ENCODE data around the gene HK3. TPM values are rescaled to one million over a fixed set of nuclear protein-coding genes. Genes with fewer than 3 reads are reported as not detected.

The HK3 gene
- total RNA-seq, 1 experiment from 2014 or later = not detected

DNA sequence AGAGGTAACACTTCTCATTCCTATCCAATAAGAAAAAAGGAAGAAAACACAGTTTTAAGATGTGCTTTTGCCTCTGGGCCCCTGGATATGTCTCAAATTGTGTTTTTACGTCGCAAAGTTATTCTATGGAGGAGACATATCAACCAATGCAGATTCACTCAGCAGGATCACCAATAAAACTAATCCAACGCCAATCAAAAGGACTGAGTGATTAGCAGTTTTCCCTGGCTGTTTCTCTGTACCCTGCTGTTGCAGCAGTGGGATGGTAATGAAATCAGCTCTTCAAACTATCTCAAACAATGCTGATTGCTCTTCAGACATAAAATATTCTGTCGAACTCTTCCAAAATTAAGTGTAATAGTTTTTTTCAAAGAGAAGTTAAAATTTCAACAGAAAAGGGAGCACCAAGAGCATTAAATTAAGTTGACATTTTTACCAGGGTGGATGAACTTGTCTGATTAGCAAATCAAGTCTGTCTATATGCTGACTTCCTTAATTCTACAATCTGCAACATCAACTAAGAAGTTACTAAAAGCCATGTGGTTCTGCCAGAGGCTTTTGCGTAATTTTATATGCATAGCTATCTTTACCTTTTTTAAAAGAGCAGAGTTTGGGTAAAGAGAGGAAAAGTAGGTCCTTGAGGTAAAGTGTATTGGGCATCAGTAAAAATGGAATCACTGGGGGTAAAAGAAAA, 9.7 kb upstream of the HK3 start:
- DNase-seq (ENCODE audit: low read depth, low spot score) = no peak
- in situ Hi-C loops (cut with HindIII; ENCODE audit: low pct_unique_long_range_greater_than_20kb, low sequenced_read_pairs) = no loop called here

DNA sequence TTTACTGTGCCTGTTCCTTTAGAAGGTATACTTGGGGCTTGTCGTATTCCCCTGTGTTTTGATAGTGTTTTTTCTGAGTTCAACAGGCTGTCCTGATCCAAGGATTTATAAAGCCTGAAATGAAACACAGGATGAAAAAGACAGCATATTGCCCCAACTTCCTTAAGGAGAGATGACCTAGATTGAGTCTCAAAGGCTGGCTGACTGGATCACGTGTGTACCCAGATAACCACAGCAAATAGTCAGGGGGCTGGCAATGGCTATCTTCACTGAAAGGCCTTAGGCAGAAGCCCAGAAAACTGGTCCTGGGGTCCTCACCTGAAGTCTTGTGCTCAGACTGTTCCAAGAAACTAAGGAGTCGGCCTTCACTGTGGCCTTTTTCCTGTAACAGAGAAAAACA, 7.7 kb upstream of the HK3 start:
- in situ Hi-C loops (cut with HindIII; ENCODE audit: low pct_unique_long_range_greater_than_20kb, low sequenced_read_pairs) = no loop called here
- no peak for DNase-seq (ENCODE audit: low read depth, low spot score)

DNA sequence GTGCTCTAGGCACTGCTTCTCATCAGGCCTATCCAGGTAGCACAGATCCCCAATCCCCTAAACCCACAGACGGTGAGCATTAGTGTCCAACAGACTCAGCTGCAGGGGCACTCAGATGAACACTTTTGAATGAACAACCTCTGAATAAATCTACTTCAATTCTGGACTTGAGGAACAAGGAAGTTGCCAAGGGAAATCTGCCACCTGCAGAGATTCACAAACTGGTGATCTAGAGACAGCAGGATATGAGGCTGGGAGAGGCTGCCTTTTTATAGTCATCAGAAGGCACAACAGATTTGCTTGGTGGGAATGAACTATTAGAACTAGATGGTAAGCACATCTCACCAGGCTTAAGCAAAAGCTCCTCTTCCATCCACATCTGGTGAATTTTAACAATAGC, 7.0 kb upstream of the HK3 start:
- DNase-seq (ENCODE audit: low read depth, low spot score) = no peak
- in situ Hi-C loops (cut with HindIII; ENCODE audit: low pct_unique_long_range_greater_than_20kb, low sequenced_read_pairs) = no loop called here

DNA sequence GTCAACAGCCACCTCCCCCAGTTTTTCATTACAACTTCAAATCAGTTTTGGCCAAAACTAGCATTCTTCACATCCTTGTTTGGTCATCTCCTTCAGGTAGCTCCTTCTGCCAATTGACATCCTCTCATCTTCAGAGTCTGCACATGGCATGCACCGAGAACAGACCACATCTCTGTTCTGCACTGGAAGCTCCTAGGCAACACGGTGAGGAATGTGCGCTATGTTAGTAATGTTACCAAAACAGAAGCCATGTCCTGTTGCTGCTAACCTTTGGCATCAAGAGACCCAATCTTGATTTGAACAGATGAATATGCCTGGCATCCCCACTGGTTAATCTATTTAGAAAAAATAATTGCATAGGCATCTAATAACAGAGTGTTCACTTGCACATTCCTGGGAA, 5.1 kb upstream of the HK3 start:
- in situ Hi-C loops (cut with HindIII; ENCODE audit: low pct_unique_long_range_greater_than_20kb, low sequenced_read_pairs) = no loop called here
- DNase-seq (ENCODE audit: low read depth, low spot score) = no peak

DNA sequence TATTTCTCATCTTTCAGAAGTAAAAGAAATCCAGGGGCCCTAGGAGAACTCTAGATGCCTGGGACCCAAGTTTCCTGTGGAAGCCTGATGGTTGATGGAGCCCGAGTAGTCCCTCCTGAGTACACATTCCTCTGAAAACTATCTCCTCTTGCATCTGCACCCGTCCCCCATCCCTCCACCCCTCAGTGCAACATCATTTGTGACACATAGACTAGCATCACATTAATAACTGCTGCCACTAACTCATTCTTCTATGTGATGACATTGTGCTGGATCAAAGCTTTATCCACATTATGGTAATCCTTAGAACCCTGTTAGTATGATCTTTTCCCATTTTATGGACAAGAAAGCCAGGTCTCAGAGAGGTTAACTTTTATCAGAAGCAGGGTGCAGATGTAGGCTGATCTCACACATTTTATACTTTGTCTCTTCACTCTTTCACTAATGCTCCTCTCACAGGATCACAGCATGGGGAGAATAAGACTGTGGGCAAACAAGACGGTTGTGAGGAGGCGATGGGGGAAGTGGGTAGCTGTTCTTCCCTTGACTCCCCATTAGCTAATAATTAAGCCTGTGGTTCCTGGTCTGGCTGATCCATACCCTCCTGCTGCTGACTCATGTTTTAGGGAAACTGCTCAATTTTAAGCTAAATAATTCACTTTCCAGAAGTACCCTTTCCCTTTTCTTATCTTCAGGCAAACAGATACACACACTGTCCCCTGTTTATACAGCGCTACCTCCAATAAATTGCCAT, 3.9 kb upstream of the HK3 start:
- DNase-seq (ENCODE audit: low read depth, low spot score) = no peak
- in situ Hi-C loops (cut with HindIII; ENCODE audit: low pct_unique_long_range_greater_than_20kb, low sequenced_read_pairs) = no loop called here

DNA sequence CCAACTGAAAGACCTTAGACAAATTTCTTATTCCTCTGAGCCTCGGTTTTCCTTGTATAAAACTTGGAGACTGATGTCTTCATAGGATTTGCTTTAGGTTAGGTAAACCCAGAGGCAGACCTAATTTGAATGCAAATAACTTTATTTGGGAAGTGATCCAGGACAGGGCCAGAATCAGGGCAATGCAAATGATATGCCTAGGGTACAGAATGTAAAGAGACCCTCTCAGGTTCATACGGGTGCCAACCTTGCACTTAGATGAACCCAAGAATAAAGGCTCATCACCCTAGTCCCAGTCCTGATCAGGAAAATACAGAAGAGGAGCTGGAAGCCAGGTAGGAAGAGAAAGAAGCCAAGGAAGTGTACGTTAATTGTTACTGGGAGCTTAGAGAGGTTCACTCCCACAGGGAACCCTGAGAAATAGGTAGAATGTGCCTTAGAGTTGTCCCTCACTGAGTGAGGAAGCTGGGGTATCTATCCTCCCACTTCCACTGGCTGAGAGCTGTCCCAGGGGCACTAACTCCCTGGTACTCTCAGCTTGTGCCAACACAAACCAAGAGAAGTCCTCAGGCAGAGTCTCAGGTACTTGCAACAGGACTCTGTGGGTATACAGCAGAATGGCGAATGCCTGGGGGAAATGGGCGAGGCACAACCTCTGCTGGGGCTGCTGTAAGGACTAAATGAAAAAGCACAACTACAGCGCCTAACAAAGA, 3.1 kb upstream of the HK3 start:
- no peak for DNase-seq (ENCODE audit: low read depth, low spot score)
- in situ Hi-C loops (cut with HindIII; ENCODE audit: low pct_unique_long_range_greater_than_20kb, low sequenced_read_pairs) = no loop called here

DNA sequence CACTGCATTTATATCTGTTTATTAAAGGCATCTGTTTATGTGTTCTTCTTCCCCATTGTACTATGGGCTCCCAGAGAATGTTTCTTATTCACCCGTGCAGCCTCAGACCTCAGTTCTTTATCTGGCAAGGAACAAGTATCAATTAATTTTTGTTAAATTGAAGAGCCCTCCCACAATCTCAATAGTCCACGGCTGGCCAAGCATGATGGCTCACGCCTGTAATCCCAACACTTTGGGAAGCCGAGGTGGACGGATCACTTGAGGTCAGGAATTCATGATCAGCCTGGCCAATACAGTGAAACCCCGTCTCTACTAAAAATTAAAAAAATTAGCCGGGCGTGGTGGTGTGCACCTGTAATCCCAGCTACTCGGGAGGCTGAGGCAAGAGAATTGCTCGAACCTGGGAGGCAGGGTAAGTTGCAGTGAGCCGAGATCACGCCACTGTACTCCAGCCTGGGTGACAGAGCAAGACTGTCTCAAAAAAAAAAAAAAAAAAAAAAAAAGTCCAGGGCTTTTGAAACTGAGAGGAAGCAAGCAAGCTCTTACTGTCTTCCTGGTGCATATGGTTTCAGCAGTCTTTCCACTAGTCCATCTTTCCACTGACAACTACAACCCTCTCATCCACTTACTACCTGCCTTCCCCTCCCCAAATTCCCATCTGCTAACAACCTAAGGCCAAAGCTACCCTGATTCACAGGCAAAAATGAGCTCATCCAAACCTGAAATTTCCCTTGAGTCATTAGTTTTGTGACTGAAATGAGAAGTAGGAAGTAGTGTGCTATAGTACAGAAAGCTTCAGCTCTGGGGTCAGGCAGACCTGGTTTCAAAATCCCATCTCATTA, 2.3 kb upstream of the HK3 start:
- DNase-seq (ENCODE audit: low read depth, low spot score) = no peak
- in situ Hi-C loops (cut with HindIII; ENCODE audit: low pct_unique_long_range_greater_than_20kb, low sequenced_read_pairs) = no loop called here

DNA sequence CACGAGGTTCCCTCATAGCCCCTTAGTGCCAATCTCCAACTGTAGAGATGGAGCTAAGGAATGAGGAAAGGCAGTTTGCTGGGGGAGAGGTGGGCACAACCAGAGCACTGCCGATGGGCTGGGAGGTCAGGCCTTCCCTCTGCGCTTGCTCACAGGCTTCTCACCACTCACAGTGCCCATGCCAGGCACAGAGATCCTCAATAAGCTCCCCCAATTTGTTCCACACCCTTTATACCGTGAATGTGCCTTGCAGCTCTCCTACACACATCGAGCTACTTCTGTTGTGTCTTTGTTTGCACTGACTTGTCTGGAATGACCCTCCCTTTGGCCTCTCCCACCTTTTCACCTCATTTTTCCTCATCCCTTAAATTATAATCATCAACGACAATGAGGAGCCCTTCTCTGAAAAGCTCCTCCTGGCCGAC, 1.6 kb upstream of the HK3 start:
- no peak for DNase-seq (ENCODE audit: low read depth, low spot score)
- in situ Hi-C loops (cut with HindIII; ENCODE audit: low pct_unique_long_range_greater_than_20kb, low sequenced_read_pairs) = no loop called here

DNA sequence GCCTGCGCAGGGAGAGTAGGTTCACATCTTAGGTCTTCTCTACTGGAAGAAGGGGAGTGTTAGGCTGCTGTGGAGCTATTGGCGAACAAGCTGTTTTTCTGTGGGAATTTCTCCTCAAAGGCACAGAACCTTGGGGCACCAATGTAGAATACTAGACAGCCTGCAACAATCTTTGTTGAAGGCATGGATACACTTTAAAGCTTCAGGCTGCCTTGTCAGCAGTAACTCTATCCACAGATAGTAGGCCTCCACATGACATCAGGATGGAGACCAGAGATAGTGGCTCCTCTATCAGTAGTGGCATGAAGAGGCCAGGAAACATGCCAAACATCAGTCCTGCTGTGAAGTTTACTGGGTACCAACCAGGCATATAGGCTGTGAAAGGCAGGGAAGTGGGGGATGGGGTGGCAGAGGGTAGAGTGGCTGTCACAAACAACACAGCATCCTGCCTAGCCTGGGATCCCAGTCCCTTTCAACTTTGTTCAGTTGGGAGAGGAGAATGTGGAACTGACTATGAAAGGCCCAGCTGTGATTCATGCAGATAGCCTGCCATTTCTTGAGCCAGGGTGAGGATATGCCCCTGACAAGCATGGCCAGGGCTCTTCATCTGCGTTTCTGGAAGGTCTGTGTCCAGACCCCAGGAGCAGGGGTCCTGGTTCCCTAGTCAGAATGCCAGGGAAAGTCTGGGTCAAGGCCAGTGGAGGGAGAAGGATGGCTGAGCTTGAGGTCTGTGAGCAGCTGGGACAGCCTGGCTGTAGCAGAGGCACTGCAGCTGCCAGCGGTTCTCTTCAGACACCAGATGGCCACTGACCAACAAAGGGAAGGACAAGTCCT, 1.0 kb upstream of the HK3 start:
- in situ Hi-C loops (cut with HindIII; ENCODE audit: low pct_unique_long_range_greater_than_20kb, low sequenced_read_pairs) = no loop called here
- DNase-seq (ENCODE audit: low read depth, low spot score) = no peak

DNA sequence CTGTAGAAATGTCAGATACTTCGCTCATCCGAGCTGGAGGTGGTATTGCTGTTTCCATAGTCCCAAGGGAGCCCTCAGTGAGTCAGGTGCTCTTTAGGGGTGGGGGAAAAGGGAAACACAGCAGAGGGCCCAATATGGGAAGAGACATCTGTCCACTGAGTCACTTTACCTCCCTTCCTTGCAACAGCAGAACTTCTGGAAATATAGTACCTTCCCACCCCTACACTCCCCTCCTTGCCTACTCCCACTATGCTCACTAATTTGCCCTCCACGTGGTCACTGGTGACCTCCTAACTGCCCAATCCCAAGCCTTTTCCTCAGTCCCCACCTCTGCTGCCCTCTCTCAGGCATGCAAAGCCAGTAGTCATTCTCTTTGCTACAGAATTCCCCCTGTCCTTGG, 1.9 kb downstream of the HK3 start:
- in situ Hi-C loops (cut with HindIII; ENCODE audit: low pct_unique_long_range_greater_than_20kb, low sequenced_read_pairs) = no loop called here
- DNase-seq (ENCODE audit: low read depth, low spot score) = no peak

DNA sequence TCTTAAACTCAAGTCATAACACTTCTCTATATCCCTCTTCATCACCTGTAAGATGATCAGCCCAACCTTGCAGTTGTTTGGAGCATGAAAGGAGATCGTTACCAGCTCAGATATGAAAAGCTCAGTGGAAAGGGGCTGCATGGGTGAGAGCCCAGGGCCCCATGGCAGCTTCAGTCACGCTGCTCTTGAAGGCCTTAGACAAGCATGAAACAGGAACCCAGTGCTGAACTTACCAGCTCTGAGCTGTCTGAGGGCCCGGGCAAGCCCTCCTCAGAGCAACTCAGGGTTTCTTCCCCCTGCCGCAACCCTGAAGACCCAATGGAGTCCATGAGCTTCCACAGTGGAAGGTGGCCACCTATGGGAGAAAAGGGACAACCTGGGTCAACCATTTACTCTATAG, 3.3 kb downstream of the HK3 start:
- in situ Hi-C loops (cut with HindIII; ENCODE audit: low pct_unique_long_range_greater_than_20kb, low sequenced_read_pairs) = no loop called here
- DNase-seq (ENCODE audit: low read depth, low spot score) = no peak

DNA sequence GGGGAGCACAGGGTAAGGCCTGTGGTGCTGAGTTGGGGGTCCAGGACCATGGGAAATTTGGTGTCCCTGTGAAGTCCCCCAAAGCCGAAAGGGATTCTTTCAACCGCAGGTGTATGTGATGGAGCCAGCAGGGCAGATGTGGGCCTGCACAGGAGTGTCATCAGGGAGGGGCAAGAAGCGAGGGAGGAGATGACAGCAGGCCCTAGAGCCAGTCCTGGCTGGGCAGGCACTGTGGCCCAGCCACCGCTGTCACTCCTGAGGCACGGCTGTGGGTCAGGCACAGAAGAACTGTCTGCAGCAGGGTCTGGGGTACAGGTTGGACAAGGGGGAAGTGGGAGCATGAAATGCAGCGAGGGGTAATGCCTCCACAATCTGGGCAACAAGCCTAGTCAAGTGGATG, 4.8 kb downstream of the HK3 start:
- DNase-seq (ENCODE audit: low read depth, low spot score) = no peak
- in situ Hi-C loops (cut with HindIII; ENCODE audit: low pct_unique_long_range_greater_than_20kb, low sequenced_read_pairs) = no loop called here

DNA sequence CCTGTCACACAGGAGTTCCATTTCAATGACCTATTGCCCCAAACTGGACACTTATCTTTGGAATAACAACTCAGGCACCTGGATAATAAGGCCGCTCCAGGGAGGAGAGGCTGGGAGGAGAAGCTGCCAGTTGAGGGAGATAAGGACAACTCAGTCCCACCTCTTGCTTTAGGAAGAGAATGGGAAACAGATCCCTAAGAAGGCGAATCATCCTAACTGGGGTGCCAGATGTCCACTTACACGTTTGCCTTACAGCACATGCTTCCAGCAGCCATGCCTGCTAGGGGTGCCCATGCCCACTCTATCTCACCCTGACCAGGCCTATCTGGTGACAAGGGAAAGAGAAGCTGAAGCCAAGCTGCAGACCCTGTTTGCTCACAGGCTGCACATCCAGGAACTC, 6.5 kb downstream of the HK3 start:
- DNase-seq (ENCODE audit: low read depth, low spot score) = no peak
- in situ Hi-C loops (cut with HindIII; ENCODE audit: low pct_unique_long_range_greater_than_20kb, low sequenced_read_pairs) = no loop called here

DNA sequence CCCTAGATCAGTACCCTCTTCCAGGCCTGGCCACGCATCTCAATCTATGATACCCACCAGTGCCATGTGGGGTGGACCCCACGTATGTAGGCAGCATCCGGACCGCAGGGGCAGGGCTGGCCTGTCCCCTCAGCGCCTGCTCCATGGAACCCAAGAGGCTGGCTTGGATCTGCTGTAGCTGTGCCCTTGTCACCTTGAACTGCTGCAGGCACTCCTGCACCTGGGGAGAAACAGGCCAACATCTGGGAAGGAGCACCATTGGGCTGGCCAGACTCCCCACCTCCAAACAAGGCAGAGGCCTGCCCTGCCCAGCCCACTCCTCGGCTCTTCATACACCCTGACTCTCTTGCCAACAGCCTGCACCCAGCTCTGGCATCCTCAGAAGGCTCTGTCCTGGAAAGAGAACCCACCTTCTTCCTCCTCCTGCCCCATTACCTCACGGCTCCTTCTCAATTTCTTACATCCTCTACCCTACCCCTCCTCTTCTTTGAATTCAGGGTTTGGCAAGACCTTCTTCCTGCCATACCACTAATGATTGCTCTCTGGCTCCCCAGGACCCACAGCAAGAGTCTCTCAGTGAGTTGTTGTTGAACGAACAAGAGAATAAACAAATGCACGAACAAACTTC, 7.7 kb downstream of the HK3 start:
- DNase-seq (ENCODE audit: low read depth, low spot score) = no peak
- in situ Hi-C loops (cut with HindIII; ENCODE audit: low pct_unique_long_range_greater_than_20kb, low sequenced_read_pairs) = no loop called here

DNA sequence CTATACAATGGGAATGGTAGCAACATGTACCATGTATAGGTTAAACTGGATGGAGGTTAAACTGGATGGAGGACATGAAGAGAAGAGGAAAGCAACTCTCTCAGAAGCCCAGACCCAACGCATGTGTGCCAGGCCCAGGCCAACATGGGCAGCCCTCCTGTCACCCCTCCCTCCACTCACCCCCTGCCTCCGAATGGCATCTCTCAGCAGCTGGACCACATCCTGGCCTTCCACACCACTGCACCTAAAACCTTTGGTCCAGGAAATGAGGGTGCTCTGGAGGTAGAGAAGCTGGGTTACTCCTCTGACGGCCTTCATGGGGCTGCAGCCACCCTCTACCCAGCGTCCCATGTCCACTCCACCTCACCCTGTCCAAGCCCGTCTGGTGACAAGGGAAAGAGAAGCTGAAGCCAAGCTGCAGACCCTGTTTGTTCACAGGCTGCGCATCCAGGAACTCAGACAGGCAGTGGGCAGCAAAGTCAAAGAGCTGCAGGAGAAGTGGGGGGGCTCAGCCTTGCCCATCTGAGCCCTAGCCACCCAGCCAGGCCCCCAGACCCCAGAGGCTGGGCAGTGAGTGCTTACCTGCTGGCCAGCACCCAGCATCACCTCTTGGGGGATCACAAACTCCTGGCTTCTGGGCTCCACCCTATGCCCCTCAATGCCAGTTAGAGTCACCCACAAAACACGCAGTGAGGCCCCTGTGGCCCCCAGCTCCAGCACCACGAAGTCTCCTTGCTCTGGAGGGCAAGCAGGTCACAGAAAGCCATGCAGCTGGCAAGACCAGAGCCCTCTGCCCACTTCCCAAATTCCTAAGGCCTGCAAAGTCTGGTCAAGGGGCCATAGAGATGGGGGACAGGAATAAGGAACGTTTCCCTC, 8.5 kb downstream of the HK3 start:
- in situ Hi-C loops (cut with HindIII; ENCODE audit: low pct_unique_long_range_greater_than_20kb, low sequenced_read_pairs) = no loop called here
- DNase-seq (ENCODE audit: low read depth, low spot score) = no peak
